ENCODE results near the gene IRX4.

Gene IRX4

GRCh38 chr5:1884678-1885403 is 2.1 kb upstream of the IRX4 start:
- Histone ChIP-seq H3K27me3 (ENCODE audit: control insufficient read depth, insufficient read depth, low read length) (peaks cover 7% of the 10 kb centered on the region), H3K4me2 (ENCODE audit: low read length) (no peak overlapping the region), H3K36me3 (ENCODE audit: control insufficient read depth, insufficient read depth, low read length) (no peaks in the 10 kb centered on the region), H3K9me3 (ENCODE audit: control insufficient read depth, low read length) (no peaks in the 10 kb centered on the region), H3K9ac (no peak overlapping the region), H3K27ac (no peak overlapping the region), H2AFZ (no peak overlapping the region), H3K79me2 (no peaks in the 10 kb centered on the region), H3K4me1 (peaks cover 3% of the 10 kb centered on the region), H3K4me3 (ENCODE audit: low read depth, low read length) (no peak overlapping the region)
- TF ChIP-seq CTCF (IDR thresholded peaks at IDR 0.05), result no peak

GRCh38 chr5:1883925-1884677 is 1.4 kb upstream of the IRX4 start:
- no peaks in the 10 kb centered on the region for H3K36me3 ChIP-seq (ENCODE audit: control insufficient read depth, insufficient read depth, low read length)
- H3K27me3 ChIP-seq (ENCODE audit: control insufficient read depth, insufficient read depth, low read length), result peaks cover 7% of the 10 kb centered on the region
- H3K4me1 ChIP-seq, result peaks cover 3% of the 10 kb centered on the region
- TF ChIP-seq CTCF (IDR thresholded peaks at IDR 0.05), result no peak
- no peaks in the 10 kb centered on the region for H3K79me2 ChIP-seq
- no peak overlapping the region for H3K27ac ChIP-seq
- H3K4me3 ChIP-seq (ENCODE audit: low read depth, low read length), result no peak overlapping the region
- H3K9me3 ChIP-seq (ENCODE audit: control insufficient read depth, low read length), result no peaks in the 10 kb centered on the region
- peak overlapping the region; percentile 24 for H3K4me2 ChIP-seq (ENCODE audit: low read length)
- no peak overlapping the region for H3K9ac ChIP-seq
- H2AFZ ChIP-seq, result peak overlapping the region; percentile 22

- Histone ChIP-seq H3K4me2 (ENCODE audit: low read length) (peak overlapping the region; percentile 24), H3K4me3 (ENCODE audit: low read depth, low read length) (peak overlapping the region; percentile 26), H3K27me3 (ENCODE audit: control insufficient read depth, insufficient read depth, low read length) (peaks cover 12% of the 10 kb centered on the region), H3K4me1 (peaks cover 3% of the 10 kb centered on the region), H2AFZ (peak overlapping the region; percentile 53), H3K9me3 (ENCODE audit: control insufficient read depth, low read length) (no peaks in the 10 kb centered on the region), H3K27ac (no peak overlapping the region), H3K79me2 (no peaks in the 10 kb centered on the region), H3K36me3 (ENCODE audit: control insufficient read depth, insufficient read depth, low read length) (no peaks in the 10 kb centered on the region), H3K9ac (no peak overlapping the region)
- no peak for TF ChIP-seq CTCF (IDR thresholded peaks at IDR 0.05)
Observed at GRCh38 chr5:1883120-1883924, 597 bp upstream of the IRX4 start.

- no peaks in the 10 kb centered on the region for H3K79me2 ChIP-seq
- H3K9me3 ChIP-seq (ENCODE audit: control insufficient read depth, low read length), result no peaks in the 10 kb centered on the region
- no peak overlapping the region for H3K4me2 ChIP-seq (ENCODE audit: low read length)
- peaks cover 14% of the 10 kb centered on the region for H3K27me3 ChIP-seq (ENCODE audit: control insufficient read depth, insufficient read depth, low read length)
- H3K36me3 ChIP-seq (ENCODE audit: control insufficient read depth, insufficient read depth, low read length), result no peaks in the 10 kb centered on the region
- H2AFZ ChIP-seq, result no peak overlapping the region
- H3K9ac ChIP-seq, result no peak overlapping the region
- no peak overlapping the region for H3K4me3 ChIP-seq (ENCODE audit: low read depth, low read length)
- no peak overlapping the region for H3K27ac ChIP-seq
- peaks cover 3% of the 10 kb centered on the region for H3K4me1 ChIP-seq
- TF ChIP-seq CTCF (IDR thresholded peaks at IDR 0.05), result no peak
Observed at GRCh38 chr5:1881731-1882336, 891 bp downstream of the IRX4 start.
